MM.1S (cell line): ENCODE results near the gene VAX1.

ENCODE experiments used
- CTCF ChIP-seq: fragments of 300-600 bp; sonication (generic); IDR thresholded peaks from 2 replicates; pipeline ENCODE4 v1.5.1; 2016; ENCODE audit warnings: antibody characterized with exemption, low read length, mixed read lengths
- EZH2 ChIP-seq: fragments of 300-600 bp; sonication (generic); optimal IDR thresholded peaks from 2 replicates; pipeline ENCODE3; 2017; ENCODE audit warnings: low read depth, mild to moderate bottlenecking, antibody characterized with exemption, low read length, mixed read lengths

- TF ChIP-seq EZH2 (no peak), CTCF (no peak)
Measured at GRCh38 chr10:117131376-117132327, 6.4 kb downstream of the VAX1 start.
